ENCODE measurements around the gene GALP. TPM values are rescaled to one million over a fixed set of nuclear protein-coding genes. Genes with fewer than 3 reads are reported as not detected.

The GALP gene
- total and polyA plus RNA-seq, 4 donors = 0.08 to 0.63 TPM; not detected in 2

DNA sequence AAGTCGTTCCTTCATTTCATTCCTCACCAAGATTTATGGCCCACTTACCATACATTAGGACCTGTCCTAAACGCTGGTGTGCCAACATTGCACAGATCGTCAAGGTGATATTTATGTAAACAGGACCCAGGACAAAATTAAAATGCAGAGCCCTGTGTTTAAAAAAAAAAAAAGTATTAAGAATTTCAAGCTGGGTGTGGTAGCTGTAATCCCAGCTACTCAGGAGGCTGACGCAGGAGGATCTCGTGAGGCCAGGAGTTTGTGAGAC, 41.2 kb upstream of the GALP start:
- Histone ChIP-seq H3K27me3 (ENCODE audit: control insufficient read depth in 4 of 4, insufficient read depth in 4 of 4, low read length in 3 of 4) (no peaks in the 10 kb centered on the region), H3K4me1 (ENCODE audit: control insufficient read depth in 4 of 4, insufficient read depth in 4 of 4, low read length in 3 of 4) (peaks cover 1 to 36% (median 33%) of the 10 kb centered on the region in 4 donors), H3K36me3 (ENCODE audit: control insufficient read depth in 4 of 4, insufficient read depth in 3 of 4, low read depth in 1 of 4, low read length in 3 of 4) (no peaks in the 10 kb centered on the region), H3K9me3 (ENCODE audit: control insufficient read depth in 4 of 4, low read length in 3 of 4) (no peaks in the 10 kb centered on the region), H3K27ac (ENCODE audit: low read depth in 1 of 2, low read length in 2 of 2) (no peak overlapping the region), H3K9ac (ENCODE audit: low read depth in 1 of 2, low read length in 2 of 2) (no peak overlapping the region), H3K4me3 (ENCODE audit: low read depth in 1 of 3, low read length in 3 of 3) (no peak overlapping the region)
- 83% methylated on average over 5 of the region's 5 CpGs for WGBS
- no peak for DNase-seq (ENCODE audit: low spot score)
- no peak for TF ChIP-seq SP1 (IDR thresholded peaks at IDR 0.05)
- no peak for TF ChIP-seq HNF4G (IDR thresholded peaks at IDR 0.05)
- TF ChIP-seq RAD21 (IDR thresholded peaks at IDR 0.05) = no peak
- TF ChIP-seq, protein P1, sequence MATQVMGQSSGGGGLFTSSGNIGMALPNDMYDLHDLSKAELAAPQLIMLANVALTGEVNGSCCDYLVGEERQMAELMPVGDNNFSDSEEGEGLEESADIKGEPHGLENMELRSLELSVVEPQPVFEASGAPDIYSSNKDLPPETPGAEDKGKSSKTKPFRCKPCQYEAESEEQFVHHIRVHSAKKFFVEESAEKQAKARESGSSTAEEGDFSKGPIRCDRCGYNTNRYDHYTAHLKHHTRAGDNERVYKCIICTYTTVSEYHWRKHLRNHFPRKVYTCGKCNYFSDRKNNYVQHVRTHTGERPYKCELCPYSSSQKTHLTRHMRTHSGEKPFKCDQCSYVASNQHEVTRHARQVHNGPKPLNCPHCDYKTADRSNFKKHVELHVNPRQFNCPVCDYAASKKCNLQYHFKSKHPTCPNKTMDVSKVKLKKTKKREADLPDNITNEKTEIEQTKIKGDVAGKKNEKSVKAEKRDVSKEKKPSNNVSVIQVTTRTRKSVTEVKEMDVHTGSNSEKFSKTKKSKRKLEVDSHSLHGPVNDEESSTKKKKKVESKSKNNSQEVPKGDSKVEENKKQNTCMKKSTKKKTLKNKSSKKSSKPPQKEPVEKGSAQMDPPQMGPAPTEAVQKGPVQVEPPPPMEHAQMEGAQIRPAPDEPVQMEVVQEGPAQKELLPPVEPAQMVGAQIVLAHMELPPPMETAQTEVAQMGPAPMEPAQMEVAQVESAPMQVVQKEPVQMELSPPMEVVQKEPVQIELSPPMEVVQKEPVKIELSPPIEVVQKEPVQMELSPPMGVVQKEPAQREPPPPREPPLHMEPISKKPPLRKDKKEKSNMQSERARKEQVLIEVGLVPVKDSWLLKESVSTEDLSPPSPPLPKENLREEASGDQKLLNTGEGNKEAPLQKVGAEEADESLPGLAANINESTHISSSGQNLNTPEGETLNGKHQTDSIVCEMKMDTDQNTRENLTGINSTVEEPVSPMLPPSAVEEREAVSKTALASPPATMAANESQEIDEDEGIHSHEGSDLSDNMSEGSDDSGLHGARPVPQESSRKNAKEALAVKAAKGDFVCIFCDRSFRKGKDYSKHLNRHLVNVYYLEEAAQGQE (IDR thresholded peaks at IDR 0.05) = no peak
- no peak for TF ChIP-seq EGR1 (IDR thresholded peaks at IDR 0.05; ENCODE audit: low read depth in 2 of 2)
- TF ChIP-seq, protein P2, sequence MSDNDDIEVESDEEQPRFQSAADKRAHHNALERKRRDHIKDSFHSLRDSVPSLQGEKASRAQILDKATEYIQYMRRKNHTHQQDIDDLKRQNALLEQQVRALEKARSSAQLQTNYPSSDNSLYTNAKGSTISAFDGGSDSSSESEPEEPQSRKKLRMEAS (IDR thresholded peaks at IDR 0.05) = no peak
- TF ChIP-seq, protein P3, sequence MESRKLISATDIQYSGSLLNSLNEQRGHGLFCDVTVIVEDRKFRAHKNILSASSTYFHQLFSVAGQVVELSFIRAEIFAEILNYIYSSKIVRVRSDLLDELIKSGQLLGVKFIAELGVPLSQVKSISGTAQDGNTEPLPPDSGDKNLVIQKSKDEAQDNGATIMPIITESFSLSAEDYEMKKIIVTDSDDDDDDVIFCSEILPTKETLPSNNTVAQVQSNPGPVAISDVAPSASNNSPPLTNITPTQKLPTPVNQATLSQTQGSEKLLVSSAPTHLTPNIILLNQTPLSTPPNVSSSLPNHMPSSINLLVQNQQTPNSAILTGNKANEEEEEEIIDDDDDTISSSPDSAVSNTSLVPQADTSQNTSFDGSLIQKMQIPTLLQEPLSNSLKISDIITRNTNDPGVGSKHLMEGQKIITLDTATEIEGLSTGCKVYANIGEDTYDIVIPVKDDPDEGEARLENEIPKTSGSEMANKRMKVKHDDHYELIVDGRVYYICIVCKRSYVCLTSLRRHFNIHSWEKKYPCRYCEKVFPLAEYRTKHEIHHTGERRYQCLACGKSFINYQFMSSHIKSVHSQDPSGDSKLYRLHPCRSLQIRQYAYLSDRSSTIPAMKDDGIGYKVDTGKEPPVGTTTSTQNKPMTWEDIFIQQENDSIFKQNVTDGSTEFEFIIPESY (IDR thresholded peaks at IDR 0.05) = no peak
- TF ChIP-seq, protein P4, sequence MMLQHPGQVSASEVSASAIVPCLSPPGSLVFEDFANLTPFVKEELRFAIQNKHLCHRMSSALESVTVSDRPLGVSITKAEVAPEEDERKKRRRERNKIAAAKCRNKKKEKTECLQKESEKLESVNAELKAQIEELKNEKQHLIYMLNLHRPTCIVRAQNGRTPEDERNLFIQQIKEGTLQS (IDR thresholded peaks at IDR 0.05) = no peak
- TF ChIP-seq YY1 (IDR thresholded peaks at IDR 0.05) = no peak
- no peak for TF ChIP-seq HNF4A (conservative IDR thresholded peaks at IDR 0.05)
- no peak for TF ChIP-seq TAF1 (conservative IDR thresholded peaks at IDR 0.05)
- no peak for TF ChIP-seq FOXA1 (IDR thresholded peaks at IDR 0.05)

DNA sequence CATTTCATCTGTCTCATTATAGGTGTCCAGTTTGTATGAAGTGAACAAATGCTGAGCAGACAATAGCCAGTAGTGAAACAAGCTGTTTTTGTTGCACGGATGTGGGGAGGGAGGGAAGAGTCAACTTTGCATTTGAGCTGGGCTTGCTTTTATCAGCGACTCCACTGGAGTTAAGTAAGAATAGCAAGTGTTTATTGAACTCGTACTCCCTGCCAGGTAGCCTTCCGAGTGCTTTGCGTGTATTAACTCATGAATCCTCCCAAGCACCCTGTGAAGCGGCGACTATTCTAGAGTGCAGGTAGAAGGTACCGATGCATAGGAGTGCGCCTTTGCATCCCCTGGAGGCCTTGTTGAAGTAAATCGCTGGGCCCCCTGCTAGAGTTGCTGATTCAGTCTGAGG, 39.4 kb upstream of the GALP start:
- no peak for DNase-seq (ENCODE audit: low spot score)
- peak overlapping the region in 1 of 2 donors; percentile 58 for H3K27ac ChIP-seq (ENCODE audit: low read depth in 1 of 2, low read length in 2 of 2)
- WGBS = 52% methylated on average over 10 of the region's 10 CpGs
- no peaks in the 10 kb centered on the region for H3K9me3 ChIP-seq (ENCODE audit: control insufficient read depth in 4 of 4, low read length in 3 of 4)
- no peak overlapping the region for H3K4me3 ChIP-seq (ENCODE audit: low read depth in 1 of 3, low read length in 3 of 3)
- H3K27me3 ChIP-seq (ENCODE audit: control insufficient read depth in 4 of 4, insufficient read depth in 4 of 4, low read length in 3 of 4) = no peaks in the 10 kb centered on the region
- no peaks in the 10 kb centered on the region for H3K36me3 ChIP-seq (ENCODE audit: control insufficient read depth in 4 of 4, insufficient read depth in 3 of 4, low read depth in 1 of 4, low read length in 3 of 4)
- H3K9ac ChIP-seq (ENCODE audit: low read depth in 1 of 2, low read length in 2 of 2) = no peak overlapping the region
- peaks cover 3 to 44% (median 42%) of the 10 kb centered on the region in 4 donors for H3K4me1 ChIP-seq (ENCODE audit: control insufficient read depth in 4 of 4, insufficient read depth in 4 of 4, low read length in 3 of 4)
- TF ChIP-seq, protein P4 (IDR thresholded peaks at IDR 0.05) = no peak
- TF ChIP-seq HNF4G (IDR thresholded peaks at IDR 0.05) (no peak), JUND (IDR thresholded peaks at IDR 0.05) (no peak), RXRA (IDR thresholded peaks at IDR 0.05) (peak; percentile 11 to 51), FOXA1 (IDR thresholded peaks at IDR 0.05) (no peak), EGR1 (IDR thresholded peaks at IDR 0.05; ENCODE audit: low read depth in 2 of 2) (no peak), HNF4A (conservative IDR thresholded peaks at IDR 0.05) (peak; percentile 25 to 37), TAF1 (conservative IDR thresholded peaks at IDR 0.05) (no peak), YY1 (IDR thresholded peaks at IDR 0.05) (no peak), SP1 (IDR thresholded peaks at IDR 0.05) (peak; percentile 64), NR2F2 (IDR thresholded peaks at IDR 0.05) (no peak), FOXA2 (IDR thresholded peaks at IDR 0.05) (no peak), GABPA (IDR thresholded peaks at IDR 0.05 in 1 of 2, conservative IDR thresholded peaks at IDR 0.05 in 1 of 2) (no peak), RAD21 (IDR thresholded peaks at IDR 0.05) (peak in 1 of 2 donors; percentile 63)
- TF ChIP-seq, protein P5, sequence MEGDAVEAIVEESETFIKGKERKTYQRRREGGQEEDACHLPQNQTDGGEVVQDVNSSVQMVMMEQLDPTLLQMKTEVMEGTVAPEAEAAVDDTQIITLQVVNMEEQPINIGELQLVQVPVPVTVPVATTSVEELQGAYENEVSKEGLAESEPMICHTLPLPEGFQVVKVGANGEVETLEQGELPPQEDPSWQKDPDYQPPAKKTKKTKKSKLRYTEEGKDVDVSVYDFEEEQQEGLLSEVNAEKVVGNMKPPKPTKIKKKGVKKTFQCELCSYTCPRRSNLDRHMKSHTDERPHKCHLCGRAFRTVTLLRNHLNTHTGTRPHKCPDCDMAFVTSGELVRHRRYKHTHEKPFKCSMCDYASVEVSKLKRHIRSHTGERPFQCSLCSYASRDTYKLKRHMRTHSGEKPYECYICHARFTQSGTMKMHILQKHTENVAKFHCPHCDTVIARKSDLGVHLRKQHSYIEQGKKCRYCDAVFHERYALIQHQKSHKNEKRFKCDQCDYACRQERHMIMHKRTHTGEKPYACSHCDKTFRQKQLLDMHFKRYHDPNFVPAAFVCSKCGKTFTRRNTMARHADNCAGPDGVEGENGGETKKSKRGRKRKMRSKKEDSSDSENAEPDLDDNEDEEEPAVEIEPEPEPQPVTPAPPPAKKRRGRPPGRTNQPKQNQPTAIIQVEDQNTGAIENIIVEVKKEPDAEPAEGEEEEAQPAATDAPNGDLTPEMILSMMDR (IDR thresholded peaks at IDR 0.05; ENCODE audit: low read depth, low read length, missing input control) = no peak
- TF ChIP-seq, protein P3 (IDR thresholded peaks at IDR 0.05) = no peak
- TF ChIP-seq, protein P2 (IDR thresholded peaks at IDR 0.05) = no peak
